Measurements from ENCODE around the gene SLC6A1.
"Not testable (repeated sequence)": the region's sequence is repeated elsewhere in the genome, so short reads cannot be mapped to it uniquely, and the experiment has no call there.

The SLC6A1 gene

GRCh38 chr3:11024181-11024580 is 31.6 kb downstream of the SLC6A1 start:
- no peak for DNase-seq

- no peak for DNase-seq
Measured at GRCh38 chr3:11029948-11030347, 37.4 kb downstream of the SLC6A1 start.

- DNase-seq = no peak
Measured at GRCh38 chr3:11033871-11034270, 41.3 kb downstream of the SLC6A1 start.

GRCh38 chr3:11034309-11034985 is 41.9 kb downstream of the SLC6A1 start:
- no peak for DNase-seq

GRCh38 chr3:11035757-11036505 is 43.4 kb downstream of the SLC6A1 start:
- no peak for DNase-seq

- no peak for DNase-seq
Measured at GRCh38 chr3:11037241-11037873, 44.8 kb downstream of the SLC6A1 start.

- no peak for DNase-seq
Measured at GRCh38 chr3:11037976-11038375, 45.4 kb downstream of the SLC6A1 start.

- no peak for DNase-seq
Measured at GRCh38 chr3:11045536-11045935, 53.0 kb downstream of the SLC6A1 start.

- DNase-seq = no peak
Measured at GRCh38 chr3:11047500-11047899, 55.0 kb downstream of the SLC6A1 start.

- DNase-seq = no peak
Measured at GRCh38 chr3:11050666-11051323, 58.2 kb downstream of the SLC6A1 start.

- no peak for DNase-seq
Measured at GRCh38 chr3:11053926-11054503, 61.5 kb downstream of the SLC6A1 start.

GRCh38 chr3:11054739-11055438 is 62.3 kb downstream of the SLC6A1 start:
- DNase-seq = no peak

- DNase-seq = no peak
Measured at GRCh38 chr3:11055496-11055895, 62.9 kb downstream of the SLC6A1 start.

GRCh38 chr3:11056531-11057050 is 64.0 kb downstream of the SLC6A1 start:
- no peak for DNase-seq

GRCh38 chr3:11057655-11058054 is 65.1 kb downstream of the SLC6A1 start:
- DNase-seq = no peak

GRCh38 chr3:11059090-11059798 is 66.7 kb downstream of the SLC6A1 start:
- no peak for DNase-seq

GRCh38 chr3:11059799-11060115 is 67.2 kb downstream of the SLC6A1 start:
- no peak for DNase-seq

GRCh38 chr3:11060500-11061251 is 68.1 kb downstream of the SLC6A1 start:
- DNase-seq = peak; percentile 9

GRCh38 chr3:11061268-11061871 is 68.8 kb downstream of the SLC6A1 start:
- DNase-seq = not testable (repeated sequence)

- DNase-seq = no peak
Measured at GRCh38 chr3:11062704-11063103, 70.2 kb downstream of the SLC6A1 start.
